Activated T-cell treated with anti-CD3 and anti-CD28 coated beads, Interleukin-2, amount 50 U/mL, for 4 hours (primary cell): ENCODE data around the gene HSPG2. TPM values are rescaled to one million over a fixed set of nuclear protein-coding genes. Genes with fewer than 3 reads are reported as not detected.
"Not testable (repeated sequence)": the region's sequence is repeated elsewhere in the genome, so short reads cannot be mapped to it uniquely, and the experiment has no call there.

Experiments used
- ATAC-seq, 2 donors: fragments of 200-7000 bp; cut with Tn5 transposase; one replicate each; pipeline ENCODE4 v1.10.0; 2021
- DNase-seq: peaks from one replicate; pipeline ENCODE4 v3.0.0-alpha.2; 2020
- H3K27me3 Mint-ChIP-seq: one replicate; pipeline ENCODE4 v1.8.0; 2021; ENCODE audit warnings: low read depth, mixed read lengths
- H3K36me3 Mint-ChIP-seq: one replicate; pipeline ENCODE4 v1.8.0; 2022; ENCODE audit warnings: mixed read lengths; ENCODE audit not compliant: insufficient read depth
- H3K4me1 Mint-ChIP-seq: one replicate; pipeline ENCODE4 v1.8.0; 2021; ENCODE audit warnings: low read depth, mixed read lengths
- H3K4me3 Mint-ChIP-seq: one replicate; pipeline ENCODE4 v1.8.0; 2021; ENCODE audit warnings: mild to moderate bottlenecking, moderate library complexity, mixed read lengths
- H3K9me3 Mint-ChIP-seq: one replicate; pipeline ENCODE4 v1.8.0; 2021; ENCODE audit warnings: mixed read lengths
- total RNA-seq, 3 donors: library from RNA; stranded (reverse); gene quantifications; one replicate each; pipeline ENCODE4 v1.2.1, GENCODE V29; 2021

The HSPG2 gene
- total RNA-seq, 3 donors from 2014 or later: 0.92 to 1.7 (median 1.2) TPM

- H3K36me3 Mint-ChIP-seq: no peaks in the 10 kb centered on the region
- H3K4me3 Mint-ChIP-seq: no peak overlapping the region
- ATAC-seq (no peak), DNase-seq (no peak)
- H3K27me3 Mint-ChIP-seq: peaks cover 6% of the 10 kb centered on the region
- no peaks in the 10 kb centered on the region for H3K9me3 Mint-ChIP-seq
- H3K4me1 Mint-ChIP-seq: peaks cover 13% of the 10 kb centered on the region
Measured at GRCh38 chr1:21931171-21932093, 5.7 kb downstream of the HSPG2 start.

GRCh38 chr1:21930629-21931170 lies 6.4 kb downstream of the HSPG2 start:
- Mint-ChIP-seq H3K4me1 (peaks cover 8% of the 10 kb centered on the region), H3K36me3 (no peaks in the 10 kb centered on the region), H3K27me3 (peaks cover 4% of the 10 kb centered on the region), H3K9me3 (no peaks in the 10 kb centered on the region), H3K4me3 (no peak overlapping the region)
- no peak for DNase-seq
- ATAC-seq: no peak

- Mint-ChIP-seq H3K4me3 (no peak overlapping the region), H3K9me3 (no peaks in the 10 kb centered on the region), H3K27me3 (no peaks in the 10 kb centered on the region)
Measured at GRCh38 chr1:21930080-21930571, 7.0 kb downstream of the HSPG2 start.

GRCh38 chr1:21927533-21928237 lies 9.4 kb downstream of the HSPG2 start:
- Mint-ChIP-seq H3K36me3 (no peaks in the 10 kb centered on the region), H3K4me1 (no peaks in the 10 kb centered on the region), H3K9me3 (no peaks in the 10 kb centered on the region), H3K27me3 (peaks cover 1% of the 10 kb centered on the region), H3K4me3 (no peak overlapping the region)
- DNase-seq (no peak), ATAC-seq (no peak)

More at GRCh38 chr1:21930080-21930571, 7.0 kb downstream of the HSPG2 start:
- Mint-ChIP-seq H3K36me3 (no peaks in the 10 kb centered on the region), H3K4me1 (peaks cover 5% of the 10 kb centered on the region)
- DNase-seq (no peak), ATAC-seq (no peak)

- H3K4me1 Mint-ChIP-seq: no peaks in the 10 kb centered on the region
- H3K9me3 Mint-ChIP-seq: no peaks in the 10 kb centered on the region
- ATAC-seq (no peak), DNase-seq (no peak)
- peaks cover 1% of the 10 kb centered on the region for H3K27me3 Mint-ChIP-seq
- H3K4me3 Mint-ChIP-seq: no peak overlapping the region
- H3K36me3 Mint-ChIP-seq: no peaks in the 10 kb centered on the region
Measured at GRCh38 chr1:21926814-21927532, 10.1 kb downstream of the HSPG2 start.

GRCh38 chr1:21926065-21926464 lies 11.0 kb downstream of the HSPG2 start:
- Mint-ChIP-seq H3K4me1 (no peaks in the 10 kb centered on the region), H3K4me3 (no peak overlapping the region), H3K27me3 (peaks cover 1% of the 10 kb centered on the region), H3K36me3 (no peaks in the 10 kb centered on the region), H3K9me3 (no peaks in the 10 kb centered on the region)
- no peak for ATAC-seq
- no peak for DNase-seq

GRCh38 chr1:21925334-21925940 lies 11.7 kb downstream of the HSPG2 start:
- ATAC-seq (no peak), DNase-seq (no peak)
- H3K4me1 Mint-ChIP-seq: no peaks in the 10 kb centered on the region
- no peak overlapping the region for H3K4me3 Mint-ChIP-seq
- H3K9me3 Mint-ChIP-seq: no peaks in the 10 kb centered on the region
- H3K27me3 Mint-ChIP-seq: peaks cover 1% of the 10 kb centered on the region
- no peaks in the 10 kb centered on the region for H3K36me3 Mint-ChIP-seq

- Mint-ChIP-seq H3K4me3 (no peak overlapping the region), H3K27me3 (peaks cover 1% of the 10 kb centered on the region)
Measured at GRCh38 chr1:21924503-21925005, 12.6 kb downstream of the HSPG2 start.

GRCh38 chr1:21922090-21923013 lies 14.8 kb downstream of the HSPG2 start:
- Mint-ChIP-seq H3K36me3 (no peaks in the 10 kb centered on the region), H3K4me1 (no peaks in the 10 kb centered on the region), H3K9me3 (no peaks in the 10 kb centered on the region), H3K4me3 (no peak overlapping the region), H3K27me3 (peaks cover 1% of the 10 kb centered on the region)
- DNase-seq (no peak), ATAC-seq (no peak)

More at GRCh38 chr1:21924503-21925005, 12.6 kb downstream of the HSPG2 start:
- DNase-seq (no peak), ATAC-seq (no peak)
- Mint-ChIP-seq H3K4me1 (no peaks in the 10 kb centered on the region), H3K9me3 (no peaks in the 10 kb centered on the region), H3K36me3 (no peaks in the 10 kb centered on the region)

- H3K27me3 Mint-ChIP-seq: peaks cover 1% of the 10 kb centered on the region
- H3K4me1 Mint-ChIP-seq: no peaks in the 10 kb centered on the region
- H3K36me3 Mint-ChIP-seq: no peaks in the 10 kb centered on the region
- H3K4me3 Mint-ChIP-seq: no peak overlapping the region
- ATAC-seq (no peak), DNase-seq (no peak)
- no peaks in the 10 kb centered on the region for H3K9me3 Mint-ChIP-seq
Measured at GRCh38 chr1:21921100-21921875, 15.8 kb downstream of the HSPG2 start.

- no peak for DNase-seq
- no peak for ATAC-seq
- Mint-ChIP-seq H3K27me3 (peaks cover 1% of the 10 kb centered on the region), H3K4me3 (no peak overlapping the region), H3K36me3 (no peaks in the 10 kb centered on the region), H3K4me1 (no peaks in the 10 kb centered on the region), H3K9me3 (no peaks in the 10 kb centered on the region)
Measured at GRCh38 chr1:21919520-21919919, 17.6 kb downstream of the HSPG2 start.

- H3K4me1 Mint-ChIP-seq, H3K4me3 Mint-ChIP-seq, H3K36me3 Mint-ChIP-seq, ATAC-seq, H3K9me3 Mint-ChIP-seq, DNase-seq, H3K27me3 Mint-ChIP-seq: not testable (repeated sequence)
Measured at GRCh38 chr1:21917239-21917631, 19.9 kb downstream of the HSPG2 start.
